HCT116 (cell line): ENCODE measurements around the gene AFF1. TPM values are rescaled to one million over a fixed set of nuclear protein-coding genes. Genes with fewer than 3 reads are reported as not detected.

Experiments used
- ATAC-seq: fragments of 200-7000 bp; cut with Tn5 transposase; 2 replicates; pipeline ENCODE4 v1.9.1; 2020; ENCODE audit warnings: mild to moderate bottlenecking, moderate library complexity
- BruUV-seq: library from RNA; stranded (reverse); fragments of 400-500 nt; replicated peaks from 2 replicates; lab custom pipeline; 2021; lab: Mats Ljungman, UMichigan
- CTCF ChIA-PET: fragments of 300-600 bp; sonication (Branson Sonifier 250); formaldehyde crosslinking; loops from one replicate; lab custom pipeline; 2021; ENCODE audit warnings: antibody characterized with exemption; lab: Charles Lee
- POLR2A ChIA-PET: fragments of 300-600, 350-600 bp; sonication (Branson Sonifier 250); formaldehyde crosslinking; loops from one replicate; lab custom pipeline; 2021; ENCODE audit warnings: antibody characterized with exemption; lab: Charles Lee
- RAD21 ChIA-PET, 2 experiments: fragments of 300-600 bp; sonication (Branson Sonifier 250); formaldehyde crosslinking; loops; one replicate each; lab custom pipeline; 2023; ENCODE audit warnings: low total read pairs in 2 of 2; ENCODE audit not compliant: uncharacterized antibody in 2 of 2, unreplicated experiment in 2 of 2, low non-redundant PET in 1 of 2; lab: Charles Lee
- DNase-seq: peaks from one replicate; pipeline ENCODE4 v3.0.0-alpha.2; 2010; ENCODE audit warnings: low read depth, low spot score
- H2AFZ ChIP-seq: fragments of 200-600 bp; shearing (Covaris generic), sonication (generic); 2 replicates; pipeline ENCODE4 v1.6.1; 2017; ENCODE audit warnings: low read depth, mixed run types, mixed read lengths, antibody characterized with exemption, low read length; ENCODE audit not compliant: poor library complexity, severe bottlenecking
- H3K27ac ChIP-seq: 2 replicates; pipeline ENCODE4 v1.5.1; 2012; ENCODE audit warnings: low read depth, low read length
- H3K27me3 ChIP-seq: fragments of 200-600 bp; sonication (generic); 2 replicates; pipeline ENCODE4 v1.6.1; 2016; ENCODE audit warnings: mixed run types, low read length, mixed read lengths; ENCODE audit not compliant: insufficient read depth
- H3K36me3 ChIP-seq, 2 experiments: fragments of 200-500 bp in 1 of 2; fragments of 200-600 bp in 1 of 2; sonication (Bioruptor generic) in 1 of 2; sonication (generic) in 1 of 2; 2 replicates each; pipeline versions ENCODE4 v1.5.1 to v1.6.1; 2014 to 2016; ENCODE audit warnings: low read length in 2 of 2, inconsistent platforms in 1 of 2, mixed read lengths in 1 of 2, mixed run types in 1 of 2; ENCODE audit not compliant: insufficient read depth in 2 of 2, control insufficient read depth in 1 of 2
- H3K4me1 ChIP-seq, 2 experiments: fragments of 200-600 bp in 1 of 2; sonication (generic) in 1 of 2; 2 replicates each; pipeline versions ENCODE4 v1.5.1 to v1.6.1; 2012 to 2017; ENCODE audit warnings: low read length in 2 of 2, inconsistent platforms in 1 of 2, mild to moderate bottlenecking in 1 of 2, mixed read lengths in 1 of 2, mixed run types in 1 of 2, moderate library complexity in 1 of 2; ENCODE audit not compliant: insufficient read depth in 2 of 2, control insufficient read depth in 1 of 2
- H3K4me2 ChIP-seq: fragments of 200-600 bp; sonication (generic); 2 replicates; pipeline ENCODE4 v1.6.1; 2017; ENCODE audit warnings: mixed run types, low read length, mixed read lengths
- H3K4me3 ChIP-seq, 2 experiments: fragments of 200-600 bp in 1 of 2; sonication (generic) in 1 of 2; replicated peaks in 1 of 2; 2 replicates each; pipeline ENCODE4 v1.5.1; 2011 to 2016; ENCODE audit warnings: low read length in 2 of 2, control low read depth in 1 of 2, low read depth in 1 of 2, mild to moderate bottlenecking in 1 of 2, mixed read lengths in 1 of 2, mixed run types in 1 of 2
- H3K79me2 ChIP-seq: fragments of 200-600 bp; sonication (generic); 2 replicates; pipeline ENCODE4 v1.6.1; 2017; ENCODE audit warnings: mild to moderate bottlenecking, mixed run types, low read length, moderate library complexity, mixed read lengths; ENCODE audit not compliant: insufficient read depth
- H3K9ac ChIP-seq: fragments of 200-600 bp; sonication (generic); 2 replicates; pipeline ENCODE4 v1.6.1; 2016; ENCODE audit warnings: low read length, mixed read lengths
- H3K9me2 ChIP-seq: fragments of 200-600 bp; sonication (generic), shearing (Covaris generic); 2 replicates; pipeline ENCODE4 v1.6.1; 2017; ENCODE audit warnings: mixed run types, mild to moderate bottlenecking, moderate library complexity; ENCODE audit not compliant: insufficient read depth
- H3K9me3 ChIP-seq, 2 experiments: fragments of 200-500 bp in 1 of 2; fragments of 200-600 bp in 1 of 2; sonication (Bioruptor generic) in 1 of 2; sonication (generic) in 1 of 2; 2 replicates each; pipeline ENCODE4 v1.6.1; 2014 to 2017; ENCODE audit warnings: low read length in 2 of 2, mixed read lengths in 2 of 2, inconsistent platforms in 1 of 2, low read depth in 1 of 2, mild to moderate bottlenecking in 1 of 2, mixed run types in 1 of 2, moderate library complexity in 1 of 2; ENCODE audit not compliant: control insufficient read depth in 1 of 2, insufficient read depth in 1 of 2
- H4K20me1 ChIP-seq: fragments of 200-600 bp; sonication (generic), shearing (Covaris generic); 2 replicates; pipeline ENCODE4 v1.6.1; 2017; ENCODE audit warnings: mixed run types, mild to moderate bottlenecking, moderate library complexity; ENCODE audit not compliant: insufficient read depth
- CTCF ChIP-seq, 3 experiments: fragments of 200-600 bp in 1 of 3; sonication (generic) in 1 of 3; IDR thresholded peaks in 2 of 3; conservative IDR thresholded peaks in 1 of 3; 2 replicates each; pipeline ENCODE4 v1.5.1; 2012 to 2017; ENCODE audit warnings: low read depth in 2 of 3, low read length in 2 of 3, antibody characterized with exemption in 1 of 3, borderline replicate concordance in 1 of 3, control low read depth in 1 of 3, mild to moderate bottlenecking in 1 of 3, mixed read lengths in 1 of 3, mixed run types in 1 of 3, moderate library complexity in 1 of 3; ENCODE audit not compliant: insufficient read depth in 1 of 3
- EGR1 ChIP-seq: IDR thresholded peaks from 2 replicates; pipeline ENCODE4 v1.6.1; 2012; ENCODE audit warnings: low read depth
- EZH2 ChIP-seq: fragments of 200-600 bp; sonication (generic); IDR thresholded peaks from 2 replicates; pipeline ENCODE4 v1.6.1; 2017; ENCODE audit warnings: antibody characterized with exemption, mixed run types
- FOSL1 ChIP-seq: IDR thresholded peaks from 2 replicates; pipeline ENCODE4 v1.6.1; 2012; ENCODE audit warnings: low read depth
- JUND ChIP-seq: IDR thresholded peaks from 2 replicates; pipeline ENCODE4 v1.6.1; 2012
- ZBTB33 ChIP-seq: IDR thresholded peaks from 2 replicates; pipeline ENCODE4 v1.6.1; 2011; ENCODE audit warnings: mild to moderate bottlenecking, low read length, moderate library complexity; ENCODE audit not compliant: insufficient replicate concordance; ENCODE audit errors: extremely low read depth
- ZFX ChIP-seq: fragments of 450-650 bp; IDR thresholded peaks from 2 replicates; pipeline ENCODE4 v1.6.1; 2017
- ZNF274 ChIP-seq: fragments of 200-500 bp; sonication (Bioruptor generic); IDR thresholded peaks from 2 replicates; pipeline ENCODE4 v1.6.1; 2014; ENCODE audit warnings: mild to moderate bottlenecking, low read depth, low read length, inconsistent platforms
- intact Hi-C: fragments of 100-400 bp; cut with micrococcal nuclease; formaldehyde crosslinking; loops from 2 replicates; pipeline ENCODE4 v1.10.0; 2022
- total RNA-seq: library from RNA; stranded (reverse); gene quantifications from one replicate; pipeline ENCODE4 v1.2.1, GENCODE V29; 2021; ENCODE audit not compliant: unreplicated experiment
- TF ChIP-seq, protein P1 (sequence below): IDR thresholded peaks from 2 replicates; pipeline ENCODE4 v1.6.1; 2012; ENCODE audit warnings: low read depth
- TF ChIP-seq, protein P2 (sequence below): IDR thresholded peaks from 2 replicates; pipeline ENCODE4 v1.6.1; 2012

The AFF1 gene
- total RNA-seq, 1 experiment from 2014 or later: 43.1 TPM

DNA sequence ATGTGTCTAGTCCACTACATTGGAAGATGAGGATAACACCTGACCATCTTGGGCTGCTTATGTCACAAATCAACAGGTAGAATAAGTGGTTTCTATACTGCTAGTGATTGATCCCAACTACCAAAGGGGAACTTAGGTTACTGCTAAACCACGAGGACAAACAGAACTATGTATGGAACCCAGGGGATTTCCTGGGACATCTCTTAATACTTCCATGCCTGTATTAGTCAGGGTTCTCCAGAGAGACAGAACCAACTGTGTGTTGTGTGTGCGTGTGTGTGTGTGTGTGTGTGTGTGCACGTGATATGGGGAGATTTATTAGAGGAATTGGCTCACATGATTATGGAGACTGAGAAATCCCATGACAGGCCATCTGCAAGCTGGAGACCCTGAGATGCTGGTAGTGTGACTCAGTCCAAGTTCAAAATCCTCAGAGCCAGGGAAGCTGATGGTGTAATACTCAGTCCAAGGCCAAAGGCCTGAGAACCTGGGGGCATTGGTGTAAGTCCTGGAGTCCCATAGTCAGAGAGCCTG is 16.2 kb upstream of the AFF1 start:
- no peak overlapping the region for H3K9ac ChIP-seq
- no peak for TF ChIP-seq ZFX
- TF ChIP-seq JUND: no peak
- TF ChIP-seq FOSL1: no peak
- TF ChIP-seq CTCF (IDR thresholded peaks at IDR 0.05 in 2 of 3, conservative IDR thresholded peaks at IDR 0.05 in 1 of 3; ENCODE audit: borderline replicate concordance in 1 of 3, insufficient read depth in 1 of 3, low read depth in 2 of 3, low read length in 2 of 3): no peak
- no peak for TF ChIP-seq ZNF274
- no peak for TF ChIP-seq ZBTB33
- TF ChIP-seq EGR1: no peak
- no peak for TF ChIP-seq EZH2
- TF ChIP-seq, protein P1, sequence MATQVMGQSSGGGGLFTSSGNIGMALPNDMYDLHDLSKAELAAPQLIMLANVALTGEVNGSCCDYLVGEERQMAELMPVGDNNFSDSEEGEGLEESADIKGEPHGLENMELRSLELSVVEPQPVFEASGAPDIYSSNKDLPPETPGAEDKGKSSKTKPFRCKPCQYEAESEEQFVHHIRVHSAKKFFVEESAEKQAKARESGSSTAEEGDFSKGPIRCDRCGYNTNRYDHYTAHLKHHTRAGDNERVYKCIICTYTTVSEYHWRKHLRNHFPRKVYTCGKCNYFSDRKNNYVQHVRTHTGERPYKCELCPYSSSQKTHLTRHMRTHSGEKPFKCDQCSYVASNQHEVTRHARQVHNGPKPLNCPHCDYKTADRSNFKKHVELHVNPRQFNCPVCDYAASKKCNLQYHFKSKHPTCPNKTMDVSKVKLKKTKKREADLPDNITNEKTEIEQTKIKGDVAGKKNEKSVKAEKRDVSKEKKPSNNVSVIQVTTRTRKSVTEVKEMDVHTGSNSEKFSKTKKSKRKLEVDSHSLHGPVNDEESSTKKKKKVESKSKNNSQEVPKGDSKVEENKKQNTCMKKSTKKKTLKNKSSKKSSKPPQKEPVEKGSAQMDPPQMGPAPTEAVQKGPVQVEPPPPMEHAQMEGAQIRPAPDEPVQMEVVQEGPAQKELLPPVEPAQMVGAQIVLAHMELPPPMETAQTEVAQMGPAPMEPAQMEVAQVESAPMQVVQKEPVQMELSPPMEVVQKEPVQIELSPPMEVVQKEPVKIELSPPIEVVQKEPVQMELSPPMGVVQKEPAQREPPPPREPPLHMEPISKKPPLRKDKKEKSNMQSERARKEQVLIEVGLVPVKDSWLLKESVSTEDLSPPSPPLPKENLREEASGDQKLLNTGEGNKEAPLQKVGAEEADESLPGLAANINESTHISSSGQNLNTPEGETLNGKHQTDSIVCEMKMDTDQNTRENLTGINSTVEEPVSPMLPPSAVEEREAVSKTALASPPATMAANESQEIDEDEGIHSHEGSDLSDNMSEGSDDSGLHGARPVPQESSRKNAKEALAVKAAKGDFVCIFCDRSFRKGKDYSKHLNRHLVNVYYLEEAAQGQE: no peak
- TF ChIP-seq, protein P2, sequence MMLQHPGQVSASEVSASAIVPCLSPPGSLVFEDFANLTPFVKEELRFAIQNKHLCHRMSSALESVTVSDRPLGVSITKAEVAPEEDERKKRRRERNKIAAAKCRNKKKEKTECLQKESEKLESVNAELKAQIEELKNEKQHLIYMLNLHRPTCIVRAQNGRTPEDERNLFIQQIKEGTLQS: no peak
- TF ChIP-seq, all 23 proteins: peak for 0
- Histone ChIP-seq H3K27me3 (no peaks in the 10 kb centered on the region), H3K79me2 (no peaks in the 10 kb centered on the region), H3K4me3 (no peak overlapping the region), H3K27ac (no peak overlapping the region), H3K36me3 (no peaks in the 10 kb centered on the region), H3K4me2 (no peak overlapping the region), H3K4me1 (peaks cover 0 to 4% of the 10 kb centered on the region in 2 experiments; a peak in 3 of 4 replicates), H4K20me1 (no peaks in the 10 kb centered on the region), H3K9me3 (no peaks in the 10 kb centered on the region), H2AFZ (no peak overlapping the region), H3K9me2 (no peaks in the 10 kb centered on the region)
- RAD21 ChIA-PET: no interaction called here
- intact Hi-C loops: no loop called here
- CTCF ChIA-PET: no interaction called here
- DNase-seq (no peak), ATAC-seq (no peak)
- POLR2A ChIA-PET: no interaction called here
- BruUV-seq: no TSS peak
